Tibial nerve (tissue), 4 donors: ENCODE measurements around the gene CSF1. TPM values are rescaled to one million over a fixed set of nuclear protein-coding genes. Genes with fewer than 3 reads are reported as not detected.

ENCODE experiments used
- DNase-seq, 2 donors: peaks; one replicate each; pipeline ENCODE4 v3.0.0-alpha.2; 2019; ENCODE audit warnings: low spot score in 2 of 2
- H3K27ac ChIP-seq, 4 donors: fragments of 200-600 bp; sonication (generic) in 3 of 4; one replicate each; pipeline ENCODE4 v1.5.1; 2017 to 2019; ENCODE audit warnings: mild to moderate bottlenecking in 1 of 4
- H3K27me3 ChIP-seq, 2 donors: fragments of 200-600 bp; sonication (generic) in 1 of 2; one replicate each; pipeline versions ENCODE4 v1.5.1 to v1.6.0; 2017 to 2019
- H3K36me3 ChIP-seq, 3 donors: fragments of 200-600 bp; sonication (generic); one replicate each; pipeline ENCODE4 v1.5.1; 2018 to 2019
- H3K4me1 ChIP-seq, 4 donors: fragments of 200-600 bp; sonication (generic) in 3 of 4; one replicate each; pipeline ENCODE4 v1.5.1; 2017 to 2019
- H3K4me3 ChIP-seq, 4 donors: fragments of 200-600 bp; sonication (generic) in 3 of 4; one replicate each; pipeline ENCODE4 v1.5.1; 2017 to 2019; ENCODE audit warnings: mild to moderate bottlenecking in 1 of 4, moderate library complexity in 1 of 4
- H3K9me3 ChIP-seq, 4 donors: fragments of 200-600 bp; sonication (generic) in 3 of 4; one replicate each; pipeline ENCODE4 v1.5.1; 2017 to 2019
- CTCF ChIP-seq, 5 experiments: fragments of 200-600 bp in 3 of 5; fragments of 450-650 bp in 2 of 5; sonication (generic) in 3 of 5; IDR thresholded peaks; one replicate each; pipeline ENCODE4 v1.5.1; 2016 to 2019; ENCODE audit warnings: antibody characterized with exemption in 5 of 5, mild to moderate bottlenecking in 3 of 5, moderate library complexity in 2 of 5
- EP300 ChIP-seq, 2 donors: sonication (generic); formaldehyde crosslinking; IDR thresholded peaks; one replicate each; pipeline ENCODE4 v1.6.1; 2017; ENCODE audit warnings: antibody characterized with exemption in 2 of 2, mild to moderate bottlenecking in 1 of 2
- POLR2A ChIP-seq, 2 donors: fragments of 450-650 bp; IDR thresholded peaks; one replicate each; pipeline ENCODE4 v1.6.1; 2017; ENCODE audit warnings: antibody characterized with exemption in 2 of 2, mild to moderate bottlenecking in 2 of 2, moderate library complexity in 2 of 2
- WGBS, 2 donors: methylation state at CpG; one replicate each; pipeline ENCODE4 v1.1.5; 2018; 5-methylcytosine and 5-hydroxymethylcytosine counted together
- total RNA-seq, 4 donors: library from RNA; depleted of rRNA; stranded (reverse); fragments of >200 nt; gene quantifications; one replicate each; pipeline ENCODE4 v1.1.0, GENCODE V29; 2016

CSF1 gene
- total RNA-seq, 4 donors from 2014 or later, result 66.8 to 124 (median 90.8) TPM

DNA sequence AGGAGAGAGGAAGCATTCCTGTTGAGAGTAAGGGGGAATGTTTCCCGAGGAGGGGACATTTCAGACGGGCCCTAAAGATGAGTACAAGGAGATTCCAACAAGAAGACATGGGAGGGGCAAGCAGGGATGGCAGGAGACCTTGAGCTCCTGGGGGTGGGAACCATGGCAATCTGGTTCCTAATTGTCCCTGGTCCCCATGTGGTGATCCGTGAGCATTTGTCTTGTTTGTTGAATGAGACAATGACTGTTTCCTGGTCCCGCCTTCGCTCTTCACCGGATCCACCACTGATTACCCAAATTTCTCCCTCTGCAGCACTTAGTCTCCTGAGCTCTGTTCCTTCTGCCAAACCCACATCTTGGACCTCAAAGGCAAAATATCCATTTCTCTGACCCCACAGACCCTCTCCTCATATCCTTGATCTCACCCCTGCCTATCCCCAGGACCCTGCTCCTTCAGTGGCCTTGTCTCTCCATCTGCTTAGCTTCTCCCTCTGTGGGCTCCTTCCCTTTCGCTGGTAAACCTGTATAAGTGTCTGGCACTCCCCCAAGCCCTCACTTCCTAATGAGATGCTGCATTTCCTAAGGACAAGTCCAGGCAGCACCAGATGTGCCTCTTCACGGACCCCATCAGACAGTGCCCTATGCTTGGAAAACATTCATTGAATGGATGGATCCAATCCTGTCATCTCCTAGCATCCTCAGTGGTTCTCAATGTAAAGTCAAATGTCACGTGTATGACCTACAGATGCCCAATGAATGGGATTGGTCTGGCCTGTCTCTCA, 8.3 kb upstream of the CSF1 start:
- no peak overlapping the region for H3K4me3 ChIP-seq
- TF ChIP-seq POLR2A (IDR thresholded peaks at IDR 0.05) (no peak), CTCF (IDR thresholded peaks at IDR 0.05) (no peak), EP300 (IDR thresholded peaks at IDR 0.05) (no peak)
- WGBS, 2 donors, result 88 to 89% methylated on average over 9 of the region's 9 CpGs
- no peaks in the 10 kb centered on the region for H3K36me3 ChIP-seq
- DNase-seq, result no peak
- no peaks in the 10 kb centered on the region for H3K27me3 ChIP-seq
- H3K4me1 ChIP-seq, result peaks cover 0 to 13% (median 5%) of the 10 kb centered on the region in 4 donors
- no peaks in the 10 kb centered on the region for H3K9me3 ChIP-seq
- H3K27ac ChIP-seq, result no peak overlapping the region

- Histone ChIP-seq H3K27me3 (no peaks in the 10 kb centered on the region), H3K4me1 (peaks cover 0 to 14% (median 5%) of the 10 kb centered on the region in 4 donors), H3K9me3 (no peaks in the 10 kb centered on the region), H3K27ac (no peak overlapping the region), H3K36me3 (no peaks in the 10 kb centered on the region), H3K4me3 (no peak overlapping the region)
- TF ChIP-seq POLR2A (IDR thresholded peaks at IDR 0.05), result no peak
- TF ChIP-seq CTCF (IDR thresholded peaks at IDR 0.05), result no peak
- no peak for TF ChIP-seq EP300 (IDR thresholded peaks at IDR 0.05)
- DNase-seq, result no peak
- 84 to 90% methylated on average over 2 of the region's 2 CpGs for WGBS, 2 donors
Observed at GRCh38 chr1:109903376-109903930, 7.2 kb upstream of the CSF1 start.

GRCh38 chr1:109904105-109904817, 6.4 kb upstream of the CSF1 start:
- 62 to 89% methylated on average over 5 to 7 of the region's 7 CpGs for WGBS, 2 donors

DNA sequence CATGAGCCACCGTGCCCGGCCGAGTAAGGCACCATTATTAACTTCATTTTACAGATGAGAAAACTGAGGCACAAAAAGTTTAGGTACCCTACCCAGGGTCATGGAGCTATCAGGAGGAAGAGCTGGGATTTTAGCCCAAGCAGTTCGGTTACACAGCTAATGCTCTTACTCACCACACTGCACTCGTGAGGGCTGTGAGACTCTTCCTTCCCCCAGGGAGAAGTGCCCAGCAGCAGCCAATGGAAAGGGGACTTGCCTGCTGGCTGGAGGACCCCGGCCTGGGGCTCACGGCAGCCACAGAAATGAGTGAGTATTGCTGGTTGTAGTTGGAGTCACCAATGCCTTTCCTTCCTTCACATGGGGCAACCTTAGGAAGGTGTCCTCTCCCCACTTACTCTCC, 5.2 kb upstream of the CSF1 start:
- Histone ChIP-seq H3K27ac (no peak overlapping the region), H3K4me3 (no peak overlapping the region), H3K36me3 (no peaks in the 10 kb centered on the region), H3K9me3 (no peaks in the 10 kb centered on the region), H3K4me1 (peaks cover 0 to 24% (median 10%) of the 10 kb centered on the region in 4 donors), H3K27me3 (no peaks in the 10 kb centered on the region)
- WGBS, 2 donors, result 88 to 98% methylated on average over 6 to 7 of the region's 7 CpGs
- DNase-seq, result no peak
- TF ChIP-seq EP300 (IDR thresholded peaks at IDR 0.05) (no peak), POLR2A (IDR thresholded peaks at IDR 0.05) (no peak)

More at GRCh38 chr1:109904105-109904817, 6.4 kb upstream of the CSF1 start:
- TF ChIP-seq EP300 (IDR thresholded peaks at IDR 0.05) (no peak), CTCF (IDR thresholded peaks at IDR 0.05) (no peak), POLR2A (IDR thresholded peaks at IDR 0.05) (no peak)
- H3K27me3 ChIP-seq, result no peaks in the 10 kb centered on the region
- peaks cover 0 to 14% (median 5%) of the 10 kb centered on the region in 4 donors for H3K4me1 ChIP-seq
- DNase-seq, result no peak
- no peaks in the 10 kb centered on the region for H3K36me3 ChIP-seq
- H3K27ac ChIP-seq, result peak overlapping the region in 1 of 4 donors; percentile 41
- no peak overlapping the region for H3K4me3 ChIP-seq
- no peaks in the 10 kb centered on the region for H3K9me3 ChIP-seq

DNA sequence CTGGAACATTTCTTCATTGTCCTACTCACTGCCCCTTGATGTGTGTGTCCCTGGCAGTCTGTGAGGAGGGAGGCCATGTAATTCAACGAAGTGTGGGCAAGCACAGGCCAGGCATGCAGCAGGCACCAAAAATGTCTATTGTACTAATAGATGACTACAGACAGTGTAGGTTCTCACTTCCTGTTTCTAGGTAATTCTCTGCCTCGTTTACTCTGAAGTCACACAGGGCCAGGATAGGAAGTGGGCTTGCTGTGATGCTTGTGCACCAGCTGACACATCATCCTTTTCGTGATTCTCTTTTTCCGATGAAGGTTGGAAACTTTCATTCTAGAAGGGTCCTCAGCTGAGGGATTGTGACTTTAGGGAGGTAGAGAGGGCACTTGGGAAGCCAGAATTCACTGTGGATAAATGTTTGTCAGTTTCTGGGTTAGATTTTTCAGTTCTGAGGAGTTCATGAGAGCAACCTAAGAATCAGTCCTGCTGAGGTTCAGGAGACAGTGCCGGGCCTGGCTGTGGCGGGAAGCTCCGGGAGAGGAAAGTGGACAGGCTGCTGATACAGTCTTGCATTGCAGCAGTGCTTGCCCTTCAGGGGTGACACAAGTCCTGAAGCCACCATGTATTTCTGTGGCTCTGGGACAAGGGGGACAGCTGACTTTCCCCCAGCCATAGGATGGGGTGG, 4.3 kb upstream of the CSF1 start:
- no peaks in the 10 kb centered on the region for H3K36me3 ChIP-seq

More for the DNA sequence above, 4.3 kb upstream of the CSF1 start:
- Histone ChIP-seq H3K27me3 (no peaks in the 10 kb centered on the region), H3K4me1 (peaks cover 0 to 24% (median 10%) of the 10 kb centered on the region in 4 donors), H3K27ac (no peak overlapping the region), H3K4me3 (no peak overlapping the region), H3K9me3 (no peaks in the 10 kb centered on the region)
- no peak for TF ChIP-seq POLR2A (IDR thresholded peaks at IDR 0.05)
- no peak for TF ChIP-seq EP300 (IDR thresholded peaks at IDR 0.05)
- TF ChIP-seq CTCF (IDR thresholded peaks at IDR 0.05), result no peak
- 76 to 91% methylated on average over 7 of the region's 7 CpGs for WGBS, 2 donors
- DNase-seq, result no peak
